ENCODE results near the gene FBXO44. TPM values are rescaled to one million over a fixed set of nuclear protein-coding genes. Genes with fewer than 3 reads are reported as not detected.

Gene FBXO44
- total RNA-seq, 6 experiments from 2014 or later = 15.1 to 24.1 (median 18.9) TPM

DNA sequence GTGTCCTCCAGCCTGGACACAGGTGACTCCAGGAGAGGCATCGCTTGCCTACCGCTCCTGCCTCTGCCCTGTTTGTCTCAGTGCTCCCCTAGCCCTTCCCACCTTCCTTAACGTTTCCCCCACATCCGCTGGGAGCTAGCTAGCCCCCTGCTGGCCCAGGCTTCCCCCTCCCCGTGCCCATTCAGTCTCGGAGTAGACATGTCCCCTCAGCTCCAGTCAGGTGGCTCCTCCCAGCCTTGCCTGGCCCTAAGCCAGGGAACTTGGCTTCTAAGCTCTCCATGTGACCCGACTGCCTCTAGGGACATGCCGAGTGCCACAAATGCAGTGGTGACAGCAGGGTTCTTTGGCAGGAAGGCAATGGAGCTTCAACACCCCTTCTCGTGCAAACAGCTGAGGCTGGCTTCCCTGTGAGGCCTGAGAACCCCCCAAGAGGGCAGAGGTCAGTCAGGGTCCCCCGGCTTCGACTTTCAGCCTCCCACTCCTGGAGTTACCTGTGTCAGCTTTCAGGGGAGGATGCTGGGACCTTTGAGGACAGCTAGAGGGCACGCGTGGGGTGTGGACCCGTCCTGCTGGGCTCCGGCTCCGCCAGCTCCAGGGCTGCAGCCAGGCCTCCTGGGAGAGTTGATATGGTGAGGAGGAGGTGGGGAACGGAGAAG lies 53.1 kb downstream of the FBXO44 start:
- Mint-ChIP-seq H3K9me3 (no peaks in the 10 kb centered on the region), H3K4me3 (no peak overlapping the region), H3K36me3 (ENCODE audit: low read depth) (no peaks in the 10 kb centered on the region), H3K27ac (no peak overlapping the region), H3K4me1 (ENCODE audit: low read depth) (no peaks in the 10 kb centered on the region), H3K27me3 (ENCODE audit: insufficient read depth) (peaks cover 28% of the 10 kb centered on the region)
- TF ChIP-seq, protein P1, sequence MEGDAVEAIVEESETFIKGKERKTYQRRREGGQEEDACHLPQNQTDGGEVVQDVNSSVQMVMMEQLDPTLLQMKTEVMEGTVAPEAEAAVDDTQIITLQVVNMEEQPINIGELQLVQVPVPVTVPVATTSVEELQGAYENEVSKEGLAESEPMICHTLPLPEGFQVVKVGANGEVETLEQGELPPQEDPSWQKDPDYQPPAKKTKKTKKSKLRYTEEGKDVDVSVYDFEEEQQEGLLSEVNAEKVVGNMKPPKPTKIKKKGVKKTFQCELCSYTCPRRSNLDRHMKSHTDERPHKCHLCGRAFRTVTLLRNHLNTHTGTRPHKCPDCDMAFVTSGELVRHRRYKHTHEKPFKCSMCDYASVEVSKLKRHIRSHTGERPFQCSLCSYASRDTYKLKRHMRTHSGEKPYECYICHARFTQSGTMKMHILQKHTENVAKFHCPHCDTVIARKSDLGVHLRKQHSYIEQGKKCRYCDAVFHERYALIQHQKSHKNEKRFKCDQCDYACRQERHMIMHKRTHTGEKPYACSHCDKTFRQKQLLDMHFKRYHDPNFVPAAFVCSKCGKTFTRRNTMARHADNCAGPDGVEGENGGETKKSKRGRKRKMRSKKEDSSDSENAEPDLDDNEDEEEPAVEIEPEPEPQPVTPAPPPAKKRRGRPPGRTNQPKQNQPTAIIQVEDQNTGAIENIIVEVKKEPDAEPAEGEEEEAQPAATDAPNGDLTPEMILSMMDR (IDR thresholded peaks at IDR 0.05) = no peak
- DNase-seq = no peak

DNA sequence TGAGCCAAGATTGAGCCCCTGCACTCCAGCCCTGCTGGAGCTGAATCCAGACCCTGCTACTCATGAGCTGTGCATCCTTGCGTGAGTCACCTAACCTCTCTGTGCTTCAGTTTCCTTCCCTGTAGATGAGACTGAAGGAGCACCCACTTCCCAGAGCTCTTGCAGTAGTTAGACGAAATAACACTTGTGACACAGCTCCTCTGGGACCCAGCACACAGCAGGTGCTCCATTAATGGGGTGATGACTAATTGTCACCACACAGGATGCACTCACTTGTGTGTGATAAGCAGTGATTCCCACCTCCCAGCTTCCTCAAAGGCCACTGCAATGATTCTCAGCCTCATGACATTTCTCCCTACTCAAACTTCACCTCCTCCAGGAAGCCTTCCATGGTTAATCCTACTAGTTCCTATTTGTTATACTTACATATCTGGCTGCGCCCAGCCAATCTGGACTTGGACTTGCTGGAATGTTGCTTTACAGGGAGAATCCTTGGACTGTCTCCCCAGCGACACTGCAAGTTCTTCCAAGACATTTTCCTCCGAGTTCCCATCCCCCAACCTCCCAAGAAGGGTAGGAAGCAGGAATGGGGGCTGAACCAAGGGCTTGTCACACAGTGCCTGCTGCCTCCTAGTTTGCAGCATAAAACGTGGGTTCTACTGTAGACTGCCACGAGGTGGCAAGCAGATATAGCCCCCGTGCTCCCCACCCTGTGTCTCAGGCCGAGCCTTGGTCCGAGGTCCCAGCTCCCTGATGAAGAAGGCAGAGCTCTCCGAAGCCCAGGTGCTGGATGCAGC lies 54.1 kb downstream of the FBXO44 start:
- H3K36me3 Mint-ChIP-seq (ENCODE audit: low read depth) = no peaks in the 10 kb centered on the region
- H3K4me1 Mint-ChIP-seq (ENCODE audit: low read depth) = no peaks in the 10 kb centered on the region
- DNase-seq = no peak
- no peak overlapping the region for H3K27ac Mint-ChIP-seq
- peaks cover 27% of the 10 kb centered on the region for H3K27me3 Mint-ChIP-seq (ENCODE audit: insufficient read depth)
- TF ChIP-seq, protein P1 (IDR thresholded peaks at IDR 0.05) = no peak
- H3K4me3 Mint-ChIP-seq = no peak overlapping the region
- no peaks in the 10 kb centered on the region for H3K9me3 Mint-ChIP-seq

DNA sequence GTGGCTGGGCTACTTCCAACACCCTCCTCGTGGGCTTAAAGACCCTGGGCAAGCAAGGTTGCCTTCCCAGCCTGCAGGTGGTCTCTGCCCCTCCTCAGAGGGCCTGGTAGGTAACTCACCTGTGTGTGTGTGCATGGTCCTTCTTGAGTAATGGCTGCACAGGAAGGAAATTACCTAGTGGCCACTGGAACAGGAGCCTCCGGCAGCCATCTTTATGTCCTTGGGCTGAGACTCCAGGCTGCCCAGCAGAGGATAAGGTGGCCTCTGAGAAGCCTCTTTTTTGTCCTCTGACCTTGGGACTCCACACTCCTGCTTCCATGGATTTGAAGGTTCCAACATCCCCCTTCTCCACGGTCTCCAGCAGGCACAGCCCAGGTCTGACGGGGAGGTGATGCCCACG lies 56.8 kb downstream of the FBXO44 start:
- Mint-ChIP-seq H3K4me1 (ENCODE audit: low read depth) (no peaks in the 10 kb centered on the region), H3K36me3 (ENCODE audit: low read depth) (no peaks in the 10 kb centered on the region), H3K27me3 (ENCODE audit: insufficient read depth) (peaks cover 37% of the 10 kb centered on the region), H3K9me3 (no peaks in the 10 kb centered on the region), H3K27ac (no peak overlapping the region), H3K4me3 (no peak overlapping the region)
- TF ChIP-seq, protein P1 (IDR thresholded peaks at IDR 0.05) = no peak
- no peak for DNase-seq

DNA sequence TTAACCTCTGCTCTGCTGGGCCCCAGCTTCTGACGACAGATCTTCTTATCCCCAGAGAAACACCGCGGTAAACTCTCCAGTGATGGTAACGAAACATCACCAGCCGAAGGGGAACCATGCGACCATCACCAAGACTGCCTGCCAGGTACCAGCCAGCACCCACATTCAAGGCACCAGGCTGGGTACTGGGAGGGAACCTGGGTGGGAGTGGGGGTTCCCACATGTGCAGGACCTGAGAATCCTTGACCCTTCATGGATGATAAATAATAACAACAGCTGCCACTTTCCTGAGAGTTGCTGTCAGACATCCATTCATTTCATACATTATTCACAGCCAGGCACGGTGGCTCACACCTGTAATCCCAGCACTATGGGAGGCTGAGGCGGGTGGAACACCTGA lies 57.6 kb downstream of the FBXO44 start:
- TF ChIP-seq, protein P1 (IDR thresholded peaks at IDR 0.05) = no peak
- H3K9me3 Mint-ChIP-seq = no peaks in the 10 kb centered on the region
- H3K4me1 Mint-ChIP-seq (ENCODE audit: low read depth) = no peaks in the 10 kb centered on the region

More for the DNA sequence above, 57.6 kb downstream of the FBXO44 start:
- H3K36me3 Mint-ChIP-seq (ENCODE audit: low read depth) = no peaks in the 10 kb centered on the region
- no peak overlapping the region for H3K27ac Mint-ChIP-seq
- no peak overlapping the region for H3K4me3 Mint-ChIP-seq
- H3K27me3 Mint-ChIP-seq (ENCODE audit: insufficient read depth) = peaks cover 40% of the 10 kb centered on the region
- DNase-seq = no peak

Other genes starting within 250 kb of the FBXO44 start
- not detected for gene DISP3, start 175.7 kb upstream of the FBXO44 start, total RNA-seq (2021; fragmentation: NEBNext Ultra II Directional; extraction: Animal tissue kit (Norgen Biotek cat#: 25700))
- gene FBXO2, start 448 bp upstream of the FBXO44 start, total RNA-seq (2021; fragmentation: NEBNext Ultra II Directional; extraction: Animal tissue kit (Norgen Biotek cat#: 25700)) = 1 to 10 TPM in 2 of 6 experiments, under 1 TPM in 4; 0.66 to 1.7 (median 0.78) TPM
- 1 to 10 TPM; 2.5 to 4.4 (median 3.6) TPM for gene FBXO6, start 9.3 kb downstream of the FBXO44 start, total RNA-seq (2021; fragmentation: NEBNext Ultra II Directional; extraction: Animal tissue kit (Norgen Biotek cat#: 25700))
- gene MAD2L2, start 26.3 kb downstream of the FBXO44 start, total RNA-seq (2021; fragmentation: NEBNext Ultra II Directional; extraction: Animal tissue kit (Norgen Biotek cat#: 25700)) = 10 to 100 TPM; 31.7 to 48.8 (median 42.2) TPM
- gene DRAXIN, start 36.8 kb downstream of the FBXO44 start, total RNA-seq (2021; fragmentation: NEBNext Ultra II Directional; extraction: Animal tissue kit (Norgen Biotek cat#: 25700)) = not detected
- 10 to 100 TPM; 31.4 to 41.4 (median 33.6) TPM for gene AGTRAP, start 81.3 kb downstream of the FBXO44 start, total RNA-seq (2021; fragmentation: NEBNext Ultra II Directional; extraction: Animal tissue kit (Norgen Biotek cat#: 25700))
- gene C1orf167, start 107.3 kb downstream of the FBXO44 start, total RNA-seq (2021; fragmentation: NEBNext Ultra II Directional; extraction: Animal tissue kit (Norgen Biotek cat#: 25700)) = under 1 TPM in 4 of 6 experiments, not detected in 2; 0.23 to 0.59 (median 0.38) TPM
- 10 to 100 TPM in 5 of 6 experiments, 1 to 10 TPM in 1; 9.4 to 11.7 (median 10.5) TPM for gene MTHFR, start 151.1 kb downstream of the FBXO44 start, total RNA-seq (2021; fragmentation: NEBNext Ultra II Directional; extraction: Animal tissue kit (Norgen Biotek cat#: 25700))
- gene CLCN6, start 151.3 kb downstream of the FBXO44 start, total RNA-seq (2021; fragmentation: NEBNext Ultra II Directional; extraction: Animal tissue kit (Norgen Biotek cat#: 25700)) = 1 to 10 TPM; 6.2 to 8.3 (median 7.9) TPM
- gene NPPA, start 192.9 kb downstream of the FBXO44 start, total RNA-seq (2021; fragmentation: NEBNext Ultra II Directional; extraction: Animal tissue kit (Norgen Biotek cat#: 25700)) = not detected
- gene NPPB, start 204.1 kb downstream of the FBXO44 start, total RNA-seq (2021; fragmentation: NEBNext Ultra II Directional; extraction: Animal tissue kit (Norgen Biotek cat#: 25700)) = not detected

All from HFFc6 (cell line).